K562 (cell line): ENCODE data around the gene MSH3. TPM values are rescaled to one million over a fixed set of nuclear protein-coding genes. Genes with fewer than 3 reads are reported as not detected.

Experiments used
- DMBX1 ChIP-seq: fragments of 250-450 bp; sonication (Bioruptor Pico); IDR thresholded peaks from 2 replicates; pipeline ENCODE4 v1.8.0; 2022; ENCODE audit warnings: inconsistent platforms, mild to moderate bottlenecking, moderate library complexity, borderline replicate concordance
- ESRRB ChIP-seq: fragments of 250-450 bp; sonication (Bioruptor Pico); IDR thresholded peaks from 2 replicates; pipeline ENCODE4 v1.5.0; 2020; ENCODE audit warnings: mild to moderate bottlenecking, moderate library complexity, borderline replicate concordance
- ETV6 ChIP-seq, 3 experiments: fragments of 150-350 bp in 1 of 3; sonication (generic) in 1 of 3; formaldehyde crosslinking in 1 of 3; IDR thresholded peaks; 2 replicates each; pipeline versions ENCODE4 v1.6.1 to v1.8.0; 2014 to 2022; ENCODE audit warnings: borderline replicate concordance in 2 of 3, low read depth in 2 of 3, antibody characterized with exemption in 1 of 3, low read length in 1 of 3, mild to moderate bottlenecking in 1 of 3, missing genetic modification reagents in 1 of 3
- FOSL1 ChIP-seq: fragments of 200-800 bp; sonication (Bioruptor generic); conservative IDR thresholded peaks from 2 replicates; pipeline ENCODE4 v1.6.1; 2016; ENCODE audit warnings: missing genetic modification characterization, missing compliant biosample characterization
- GABPA ChIP-seq: fragments of 200-800 bp; sonication (Bioruptor generic); conservative IDR thresholded peaks from 2 replicates; pipeline ENCODE4 v1.6.1; 2016; ENCODE audit warnings: low read depth, missing genetic modification characterization, missing compliant biosample characterization
- GTF2B ChIP-seq: IDR thresholded peaks from 2 replicates; pipeline ENCODE4 v1.6.1; 2011; ENCODE audit not compliant: insufficient read length; ENCODE audit errors: extremely low read depth
- ILK ChIP-seq: fragments of 450-650 bp; IDR thresholded peaks from 2 replicates; pipeline ENCODE4 v1.6.1; 2016; ENCODE audit warnings: missing genetic modification characterization, low read depth, mild to moderate bottlenecking, missing compliant biosample characterization, moderate library complexity, borderline replicate concordance
- MTF1 ChIP-seq: fragments of 250-450 bp; sonication (Bioruptor Pico); IDR thresholded peaks from 2 replicates; pipeline ENCODE4 v1.9.0; 2021; ENCODE audit warnings: moderate library complexity, mild to moderate bottlenecking, inconsistent platforms, borderline replicate concordance
- NELFE ChIP-seq: IDR thresholded peaks from 2 replicates; pipeline ENCODE4 v1.6.1; 2011; ENCODE audit warnings: mild to moderate bottlenecking; ENCODE audit not compliant: insufficient read depth, insufficient read length
- NRF1 ChIP-seq, 2 experiments: fragments of 450-650 bp; IDR thresholded peaks in 1 of 2; conservative IDR thresholded peaks in 1 of 2; 2 replicates each; pipeline ENCODE4 v1.6.1; 2014; ENCODE audit warnings: mild to moderate bottlenecking in 2 of 2
- PCBP2 ChIP-seq: fragments of 200-400 bp; formaldehyde crosslinking; IDR thresholded peaks from 2 replicates; pipeline ENCODE4 v1.6.1; 2018; ENCODE audit warnings: low read length, low read depth, mild to moderate bottlenecking, moderate library complexity; ENCODE audit not compliant: poor library complexity, severe bottlenecking
- PML ChIP-seq: IDR thresholded peaks from 2 replicates; pipeline ENCODE4 v1.6.1; 2012; ENCODE audit warnings: low read length, inconsistent platforms
- POLR2H ChIP-seq: IDR thresholded peaks from 2 replicates; pipeline ENCODE4 v1.6.1; 2016; ENCODE audit warnings: missing genetic modification characterization, low read depth, mild to moderate bottlenecking, control low read depth, missing compliant biosample characterization, moderate library complexity
- RBBP5 ChIP-seq: fragments of 200-600 bp; sonication (generic); IDR thresholded peaks from 2 replicates; pipeline ENCODE4 v1.6.1; 2012; ENCODE audit warnings: borderline replicate concordance, mild to moderate bottlenecking, low read length, control low read depth, inconsistent platforms; ENCODE audit not compliant: insufficient read depth, poor library complexity, severe bottlenecking
- TBP ChIP-seq: optimal IDR thresholded peaks from 2 replicates; pipeline ENCODE3; 2011; ENCODE audit warnings: low read depth, low read length, improper control_type of control experiment
- U2AF1 ChIP-seq: fragments of 200-400 bp; formaldehyde crosslinking; optimal IDR thresholded peaks from 2 replicates; pipeline ENCODE3; 2017; ENCODE audit warnings: mild to moderate bottlenecking, low read depth, low read length, moderate library complexity
- ZBTB12 ChIP-seq: fragments of 250-450 bp; sonication (Bioruptor Pico); IDR thresholded peaks from 2 replicates; pipeline ENCODE4 v1.4.0; 2020
- ZFP91 ChIP-seq: sonication (generic); formaldehyde crosslinking; IDR thresholded peaks from 2 replicates; pipeline ENCODE4 v1.8.0; 2022; ENCODE audit warnings: mild to moderate bottlenecking, missing genetic modification reagents
- ZFX ChIP-seq: sonication (generic); formaldehyde crosslinking; IDR thresholded peaks from 2 replicates; pipeline ENCODE4 v1.8.0; 2022; ENCODE audit warnings: mild to moderate bottlenecking, missing genetic modification reagents, moderate library complexity
- ZKSCAN3 ChIP-seq: fragments of 250-450 bp; sonication (Bioruptor Pico); IDR thresholded peaks from 2 replicates; pipeline ENCODE4 v1.4.0; 2020
- ZNF212 ChIP-seq: fragments of 450-650 bp; formaldehyde crosslinking; IDR thresholded peaks from 2 replicates; pipeline ENCODE4 v1.4.0; 2020; ENCODE audit warnings: mild to moderate bottlenecking
- ZNF511 ChIP-seq: sonication (generic); formaldehyde crosslinking; IDR thresholded peaks from 2 replicates; pipeline ENCODE4 v1.8.0; 2022; ENCODE audit warnings: mild to moderate bottlenecking, missing genetic modification reagents
- polyA plus RNA-seq, 8 experiments: library from polyadenylated mRNA; depleted of rRNA in 4 of 8; stranded (reverse) in 5 of 8; unstranded in 3 of 8; fragments of >200 nt; fragmentation: Nextera tagmentation in 2 of 8; fragmentation: Illumina TruSeq in 1 of 8; extraction: Ambion mirVana in 2 of 8; extraction: Trizol in 1 of 8; gene quantifications; 2 replicates each; pipeline versions ENCODE4 v1.2.1 to v1.2.3, GENCODE V29; 2011 to 2014; ENCODE audit warnings: inconsistent platforms in 1 of 8, missing spikeins in 1 of 8
- total RNA-seq, 7 experiments: library from RNA; depleted of rRNA in 6 of 7; stranded (reverse); fragments of >200 nt in 6 of 7; fragmentation: Illumina TruSeq in 2 of 7; extraction: Trizol in 2 of 7; gene quantifications; 2 replicates each; pipeline versions ENCODE4 v1.2.1 to v1.2.3, GENCODE V29; 2011 to 2021; ENCODE audit warnings: low replicate concordance in 1 of 7

The MSH3 gene
- total and polyA plus RNA-seq, 9 of the 15 experiments (the other 6 are each of a cell fraction or from before 2014, with no cell fraction given), result 3.9 to 17.2 (median 13.2) TPM

GRCh38 chr5:80654391-80655230 lies at the start of gene MSH3, which contains the start of gene DHFR (continued):
- no peak for TF ChIP-seq PCBP2
- no peak for TF ChIP-seq ETV6 (IDR thresholded peaks at IDR 0.05; ENCODE audit: borderline replicate concordance in 1 of 2, low read depth in 2 of 2, low read length in 1 of 2)
- TF ChIP-seq ETV6 (CRISPR knock-in tag; IDR thresholded peaks at IDR 0.05; ENCODE audit: borderline replicate concordance), result no peak
- peak; percentile 84 for TF ChIP-seq TBP
- no peak for TF ChIP-seq GTF2B
- TF ChIP-seq NRF1 (conservative IDR thresholded peaks at IDR 0.05 in 1 of 2, IDR thresholded peaks at IDR 0.05 in 1 of 2), result peak in 1 of 2 experiments; percentile 41; a peak in 2 of 4 replicates
- no peak for TF ChIP-seq FOSL1
- 0 out of 2 replicates have a peak, but pooled peaks have one; percentile 41 for TF ChIP-seq ZNF511 (CRISPR knock-in tag)
- no peak for TF ChIP-seq ILK
- no peak for TF ChIP-seq ESRRB (CRISPR knock-in tag)
- TF ChIP-seq ZNF212 (CRISPR knock-in tag), result no peak
- no peak for TF ChIP-seq ZKSCAN3 (CRISPR knock-in tag)
- peak; percentile 87 for TF ChIP-seq GABPA (tag)
- TF ChIP-seq ZBTB12 (CRISPR knock-in tag), result no peak
- peak; percentile 46; the same call in 1 of the 2 replicates for TF ChIP-seq PML
- peak; percentile 81 for TF ChIP-seq ZFX (CRISPR knock-in tag)
- no peak for TF ChIP-seq NELFE
- peak; percentile 93 for TF ChIP-seq POLR2H (tag)
- TF ChIP-seq RBBP5, result peak; percentile 80
- TF ChIP-seq ZFP91 (CRISPR knock-in tag), result no peak
- no peak for TF ChIP-seq MTF1 (CRISPR knock-in tag)
- 0 out of 2 replicates have a peak, but pooled peaks have one; percentile 36 for TF ChIP-seq DMBX1 (CRISPR knock-in tag)
- no peak for TF ChIP-seq U2AF1
